ENCODE results near the gene IFNGR1. TPM values are rescaled to one million over a fixed set of nuclear protein-coding genes. Genes with fewer than 3 reads are reported as not detected.

The IFNGR1 gene
- total and polyA plus RNA-seq, 4 donors, result 60.4 to 136 (median 92.4) TPM

GRCh38 chr6:137202078-137202477, 17.1 kb downstream of the IFNGR1 start:
- peaks cover 9% of the 10 kb centered on the region for H3K36me3 ChIP-seq (ENCODE audit: control insufficient read depth, insufficient read depth, low read length)
- H3K27ac ChIP-seq (ENCODE audit: low read depth, low read length), result no peak overlapping the region
- H3K4me3 ChIP-seq (ENCODE audit: low read depth, low read length), result no peak overlapping the region
- DNase-seq (ENCODE audit: low read depth in 4 of 6, low spot score in 6 of 6), result peak in 2 of 6 donors; percentile 6 to 15
- no peaks in the 10 kb centered on the region for H3K9me3 ChIP-seq (ENCODE audit: control insufficient read depth, insufficient read depth, low read length)
- no peaks in the 10 kb centered on the region for H3K27me3 ChIP-seq (ENCODE audit: control insufficient read depth, insufficient read depth, low read length)
- 93% methylated on average over 2 of the region's 6 CpGs for WGBS (ENCODE audit: insufficient coverage)
- H3K4me1 ChIP-seq (ENCODE audit: control insufficient read depth, insufficient read depth, low read length), result no peaks in the 10 kb centered on the region

GRCh38 chr6:137201006-137201405, 18.2 kb downstream of the IFNGR1 start:
- Histone ChIP-seq H3K27ac (ENCODE audit: low read depth, low read length) (no peak overlapping the region), H3K27me3 (ENCODE audit: control insufficient read depth, insufficient read depth, low read length) (no peaks in the 10 kb centered on the region), H3K4me1 (ENCODE audit: control insufficient read depth, insufficient read depth, low read length) (no peaks in the 10 kb centered on the region), H3K9me3 (ENCODE audit: control insufficient read depth, insufficient read depth, low read length) (no peaks in the 10 kb centered on the region), H3K36me3 (ENCODE audit: control insufficient read depth, insufficient read depth, low read length) (peaks cover 9% of the 10 kb centered on the region), H3K4me3 (ENCODE audit: low read depth, low read length) (no peak overlapping the region)
- no CpG with 5 or more reads among the region's 1 CpG for WGBS (ENCODE audit: insufficient coverage)
- DNase-seq (ENCODE audit: low read depth in 4 of 6, low spot score in 6 of 6), result no peak

DNA sequence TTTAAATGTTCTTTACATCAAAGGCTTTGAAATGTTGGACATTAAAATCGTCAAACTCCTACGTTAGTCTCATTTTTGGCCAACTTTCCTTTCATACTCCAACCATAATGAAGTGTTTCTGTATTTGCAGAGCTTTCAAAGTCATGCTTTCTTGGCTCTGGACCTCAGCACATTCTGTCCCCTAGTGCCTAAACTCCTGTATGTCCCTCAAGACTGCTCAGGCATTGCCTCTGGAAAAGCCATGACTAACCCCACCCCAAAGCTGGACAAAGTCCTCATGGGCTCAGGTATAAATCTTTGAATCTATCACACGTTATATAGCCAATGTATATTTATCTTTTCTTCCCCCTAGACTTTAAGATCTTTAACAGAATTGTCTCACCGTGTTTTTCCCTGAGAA, 18.9 kb downstream of the IFNGR1 start:
- Histone ChIP-seq H3K4me1 (ENCODE audit: control insufficient read depth, insufficient read depth, low read length) (no peaks in the 10 kb centered on the region), H3K4me3 (ENCODE audit: low read depth, low read length) (no peak overlapping the region), H3K27ac (ENCODE audit: low read depth, low read length) (no peak overlapping the region), H3K9me3 (ENCODE audit: control insufficient read depth, insufficient read depth, low read length) (no peaks in the 10 kb centered on the region), H3K27me3 (ENCODE audit: control insufficient read depth, insufficient read depth, low read length) (no peaks in the 10 kb centered on the region), H3K36me3 (ENCODE audit: control insufficient read depth, insufficient read depth, low read length) (peaks cover 9% of the 10 kb centered on the region)
- DNase-seq (ENCODE audit: low read depth in 4 of 6, low spot score in 6 of 6), result no peak
- 100% methylated on average over 1 of the region's 4 CpGs for WGBS (ENCODE audit: insufficient coverage)

DNA sequence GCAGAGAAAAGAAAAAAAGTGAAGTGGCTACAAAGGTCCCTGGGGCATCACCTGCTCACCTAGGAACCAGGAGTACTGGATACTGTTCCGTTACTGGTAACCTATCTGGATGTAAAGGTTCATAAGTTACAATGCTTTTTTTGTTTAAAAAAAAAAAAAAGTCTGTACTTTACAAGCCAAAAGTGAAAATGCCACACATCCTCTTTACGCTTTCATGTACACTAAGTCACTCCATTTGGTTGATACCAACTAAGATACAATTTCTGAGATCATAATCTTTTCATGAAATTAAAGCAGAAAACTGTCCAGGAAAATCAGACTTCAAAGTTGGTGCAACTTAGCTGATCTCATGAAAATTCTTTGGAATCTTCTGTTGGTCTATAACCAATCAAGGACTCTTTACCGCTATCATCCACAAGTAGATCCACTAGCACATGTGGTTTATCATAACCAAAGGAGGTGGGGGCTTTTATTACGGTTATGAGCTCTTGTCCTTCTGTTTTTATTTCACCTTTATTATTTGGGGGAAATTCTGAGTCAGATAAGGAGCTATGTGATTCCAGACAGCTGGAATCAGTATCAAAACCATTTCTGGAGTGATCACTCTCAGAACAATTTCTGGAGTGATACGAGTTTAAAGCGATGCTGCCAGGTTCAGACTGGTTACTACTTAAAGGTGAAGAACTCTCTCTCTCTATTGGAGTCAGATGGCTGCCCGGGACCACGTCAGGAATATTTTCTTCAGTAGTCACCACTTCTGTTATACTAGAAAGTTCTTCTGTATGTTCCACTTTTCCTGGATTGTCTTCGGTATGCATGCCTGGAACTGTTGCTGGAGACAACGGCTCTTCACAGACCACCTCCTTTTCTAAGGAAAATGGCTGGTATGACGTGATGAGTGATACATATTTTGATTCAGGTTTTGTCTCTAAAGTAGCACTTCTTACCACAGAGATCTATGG, 21.2 kb downstream of the IFNGR1 start:
- Histone ChIP-seq H3K4me3 (ENCODE audit: low read depth, low read length) (no peak overlapping the region), H3K36me3 (ENCODE audit: control insufficient read depth, insufficient read depth, low read length) (peaks cover 6% of the 10 kb centered on the region), H3K27me3 (ENCODE audit: control insufficient read depth, insufficient read depth, low read length) (no peaks in the 10 kb centered on the region), H3K27ac (ENCODE audit: low read depth, low read length) (no peak overlapping the region), H3K9me3 (ENCODE audit: control insufficient read depth, insufficient read depth, low read length) (no peaks in the 10 kb centered on the region), H3K4me1 (ENCODE audit: control insufficient read depth, insufficient read depth, low read length) (no peaks in the 10 kb centered on the region)
- WGBS (ENCODE audit: insufficient coverage), result 96% methylated on average over 2 of the region's 11 CpGs
- no peak for DNase-seq (ENCODE audit: low read depth in 4 of 6, low spot score in 6 of 6)

GRCh38 chr6:137193256-137194070, 25.7 kb downstream of the IFNGR1 start:
- no peak for DNase-seq (ENCODE audit: low read depth in 4 of 6, low spot score in 6 of 6)
- no peaks in the 10 kb centered on the region for H3K36me3 ChIP-seq (ENCODE audit: control insufficient read depth, insufficient read depth, low read length)
- peaks cover 6% of the 10 kb centered on the region for H3K9me3 ChIP-seq (ENCODE audit: control insufficient read depth, insufficient read depth, low read length)
- H3K4me1 ChIP-seq (ENCODE audit: control insufficient read depth, insufficient read depth, low read length), result no peaks in the 10 kb centered on the region
- no peak overlapping the region for H3K27ac ChIP-seq (ENCODE audit: low read depth, low read length)
- 67% methylated on average over 2 of the region's 5 CpGs for WGBS (ENCODE audit: insufficient coverage)
- H3K4me3 ChIP-seq (ENCODE audit: low read depth, low read length), result no peak overlapping the region
- H3K27me3 ChIP-seq (ENCODE audit: control insufficient read depth, insufficient read depth, low read length), result no peaks in the 10 kb centered on the region

- no peaks in the 10 kb centered on the region for H3K4me1 ChIP-seq (ENCODE audit: control insufficient read depth, insufficient read depth, low read length)
- H3K9me3 ChIP-seq (ENCODE audit: control insufficient read depth, insufficient read depth, low read length), result peaks cover 6% of the 10 kb centered on the region
- no peaks in the 10 kb centered on the region for H3K36me3 ChIP-seq (ENCODE audit: control insufficient read depth, insufficient read depth, low read length)
- DNase-seq (ENCODE audit: low read depth in 4 of 6, low spot score in 6 of 6), result no peak
- H3K27ac ChIP-seq (ENCODE audit: low read depth, low read length), result no peak overlapping the region
- H3K4me3 ChIP-seq (ENCODE audit: low read depth, low read length), result no peak overlapping the region
- H3K27me3 ChIP-seq (ENCODE audit: control insufficient read depth, insufficient read depth, low read length), result no peaks in the 10 kb centered on the region
- WGBS (ENCODE audit: insufficient coverage), result no CpG with 5 or more reads among the region's 4 CpGs
Measured at GRCh38 chr6:137192821-137193220, 26.4 kb downstream of the IFNGR1 start.

DNA sequence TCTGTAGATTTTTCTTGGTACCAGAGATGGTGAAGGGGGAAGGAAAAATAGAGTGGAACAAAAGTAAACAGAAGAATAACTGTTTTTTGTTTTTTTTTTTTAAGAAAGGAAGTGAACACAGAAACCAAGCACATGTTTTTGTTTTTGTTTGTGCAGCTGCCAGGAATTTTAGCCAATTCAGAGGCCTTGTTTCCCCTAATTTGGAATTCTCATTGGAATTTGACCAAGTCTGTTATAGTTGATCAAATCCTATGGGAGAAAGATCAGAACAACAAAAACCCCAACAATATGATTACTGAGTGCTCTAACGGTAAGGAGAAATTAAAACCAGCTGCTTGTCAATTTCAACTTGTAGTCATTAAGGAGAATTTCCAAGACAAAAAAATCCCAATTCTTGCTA, 27.5 kb downstream of the IFNGR1 start:
- H3K36me3 ChIP-seq (ENCODE audit: control insufficient read depth, insufficient read depth, low read length), result no peaks in the 10 kb centered on the region
- H3K9me3 ChIP-seq (ENCODE audit: control insufficient read depth, insufficient read depth, low read length), result peaks cover 6% of the 10 kb centered on the region
- no peaks in the 10 kb centered on the region for H3K4me1 ChIP-seq (ENCODE audit: control insufficient read depth, insufficient read depth, low read length)
- no peak overlapping the region for H3K4me3 ChIP-seq (ENCODE audit: low read depth, low read length)
- peak in 1 of 6 donors; percentile 54 for DNase-seq (ENCODE audit: low read depth in 4 of 6, low spot score in 6 of 6)
- no peaks in the 10 kb centered on the region for H3K27me3 ChIP-seq (ENCODE audit: control insufficient read depth, insufficient read depth, low read length)
- H3K27ac ChIP-seq (ENCODE audit: low read depth, low read length), result no peak overlapping the region
- WGBS (ENCODE audit: insufficient coverage), result no CpG with 5 or more reads among the region's 1 CpG

- no peak for DNase-seq (ENCODE audit: low read depth in 4 of 6, low spot score in 6 of 6)
- Histone ChIP-seq H3K36me3 (ENCODE audit: control insufficient read depth, insufficient read depth, low read length) (no peaks in the 10 kb centered on the region), H3K27ac (ENCODE audit: low read depth, low read length) (no peak overlapping the region), H3K4me1 (ENCODE audit: control insufficient read depth, insufficient read depth, low read length) (no peaks in the 10 kb centered on the region), H3K9me3 (ENCODE audit: control insufficient read depth, insufficient read depth, low read length) (peaks cover 6% of the 10 kb centered on the region), H3K4me3 (ENCODE audit: low read depth, low read length) (no peak overlapping the region), H3K27me3 (ENCODE audit: control insufficient read depth, insufficient read depth, low read length) (no peaks in the 10 kb centered on the region)
- no CpG with 5 or more reads among the region's 3 CpGs for WGBS (ENCODE audit: insufficient coverage)
Measured at GRCh38 chr6:137191236-137191635, 27.9 kb downstream of the IFNGR1 start.

GRCh38 chr6:137190583-137191094, 28.5 kb downstream of the IFNGR1 start:
- Histone ChIP-seq H3K9me3 (ENCODE audit: control insufficient read depth, insufficient read depth, low read length) (peaks cover 8% of the 10 kb centered on the region), H3K4me1 (ENCODE audit: control insufficient read depth, insufficient read depth, low read length) (no peaks in the 10 kb centered on the region), H3K4me3 (ENCODE audit: low read depth, low read length) (no peak overlapping the region), H3K27ac (ENCODE audit: low read depth, low read length) (no peak overlapping the region), H3K27me3 (ENCODE audit: control insufficient read depth, insufficient read depth, low read length) (no peaks in the 10 kb centered on the region), H3K36me3 (ENCODE audit: control insufficient read depth, insufficient read depth, low read length) (no peaks in the 10 kb centered on the region)
- 79% methylated on average over 2 of the region's 5 CpGs for WGBS (ENCODE audit: insufficient coverage)
- no peak for DNase-seq (ENCODE audit: low read depth in 4 of 6, low spot score in 6 of 6)
